SH-SY5Y (cell line): ENCODE results near the gene FOXO1.

Experiments
- GATA2 ChIP-seq: IDR thresholded peaks from 2 replicates; pipeline ENCODE4 v1.6.1; 2011; ENCODE audit warnings: mild to moderate bottlenecking, low read depth, low read length
- GATA3 ChIP-seq: IDR thresholded peaks from 2 replicates; pipeline ENCODE4 v1.6.1; 2011; ENCODE audit warnings: low read depth, mild to moderate bottlenecking, low read length, moderate library complexity

GRCh38 chr13:40631605-40632004 is 34.8 kb downstream of the FOXO1 start:
- TF ChIP-seq GATA3 = no peak
- TF ChIP-seq GATA2 = no peak
